HG02798 (cell line): Measurements from ENCODE around the gene GSN.
A peak's percentile ranks its signal among the peaks of the same experiment; 100 is the strongest.

Source experiments
- ATAC-seq: cut with Tn5 transposase; IDR thresholded peaks from one replicate; pipeline ENCODE4 v1.9.1; 2021; ENCODE audit warnings: mild to moderate bottlenecking; ENCODE audit not compliant: unreplicated experiment, poor library complexity

GSN gene

DNA sequence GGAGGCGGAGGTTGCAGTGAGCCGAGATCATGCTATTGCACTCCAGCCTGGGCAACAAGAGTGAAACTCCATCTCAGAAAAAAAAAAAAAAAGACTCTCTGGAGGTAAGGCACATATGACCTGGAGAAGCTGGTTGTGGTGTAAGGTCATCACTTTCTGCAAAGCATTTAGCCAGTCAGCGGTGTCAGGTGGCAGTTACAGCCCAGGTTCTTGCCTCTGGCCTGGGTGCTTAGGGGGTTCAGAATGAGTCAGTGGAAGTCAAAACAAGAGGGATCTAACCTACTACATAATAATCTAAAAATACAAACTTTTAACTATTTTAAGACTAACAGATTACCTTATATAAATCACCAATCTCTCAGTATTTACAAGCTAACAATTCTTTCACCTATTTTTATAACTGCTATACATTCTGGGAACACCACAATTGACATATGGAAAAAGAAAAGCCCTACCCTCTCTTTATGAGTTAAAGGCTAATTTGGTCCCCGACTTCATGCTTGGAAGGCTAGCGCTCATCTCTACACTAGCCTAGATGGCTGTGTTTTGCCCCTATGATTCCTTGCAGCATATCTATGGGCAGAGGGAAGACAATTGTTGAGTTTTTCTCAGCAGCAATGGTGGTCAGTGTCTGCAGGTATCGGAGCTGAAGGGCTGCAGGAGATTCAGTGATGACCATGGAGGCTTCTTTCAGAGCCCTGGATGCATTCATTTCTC, 72.9 kb downstream of the GSN start:
- ATAC-seq, result peak; percentile 80

GRCh38 chr9:121344184-121344583, 76.2 kb downstream of the GSN start:
- ATAC-seq, result no peak

DNA sequence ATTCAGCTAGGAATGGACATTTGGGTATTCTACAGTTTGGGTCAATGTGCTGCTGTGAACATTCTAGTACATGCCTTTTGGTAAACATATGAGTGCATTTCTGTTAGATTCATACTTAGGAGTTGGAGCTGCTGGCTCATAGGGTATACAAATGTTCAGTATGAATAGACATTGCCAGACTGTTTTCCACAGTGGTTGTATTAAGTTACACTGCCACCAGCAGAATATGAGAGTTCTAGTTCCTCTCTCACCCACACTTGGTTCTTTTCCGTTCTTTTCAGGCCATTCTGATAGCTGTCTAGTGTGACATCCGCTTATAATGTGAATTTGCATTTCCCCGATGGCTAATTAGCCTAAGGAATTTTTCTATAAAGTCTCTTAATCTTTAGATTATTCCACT, 77.1 kb downstream of the GSN start:
- no peak for ATAC-seq

GRCh38 chr9:121348221-121348620, 80.3 kb downstream of the GSN start:
- ATAC-seq, result no peak

GRCh38 chr9:121349009-121349408, 81.0 kb downstream of the GSN start:
- ATAC-seq, result no peak

GRCh38 chr9:121350036-121350435, 82.1 kb downstream of the GSN start:
- no peak for ATAC-seq

GRCh38 chr9:121350993-121351561, 83.1 kb downstream of the GSN start:
- no peak for ATAC-seq

GRCh38 chr9:121353241-121354061, 85.5 kb downstream of the GSN start:
- peak; percentile 99 for ATAC-seq

DNA sequence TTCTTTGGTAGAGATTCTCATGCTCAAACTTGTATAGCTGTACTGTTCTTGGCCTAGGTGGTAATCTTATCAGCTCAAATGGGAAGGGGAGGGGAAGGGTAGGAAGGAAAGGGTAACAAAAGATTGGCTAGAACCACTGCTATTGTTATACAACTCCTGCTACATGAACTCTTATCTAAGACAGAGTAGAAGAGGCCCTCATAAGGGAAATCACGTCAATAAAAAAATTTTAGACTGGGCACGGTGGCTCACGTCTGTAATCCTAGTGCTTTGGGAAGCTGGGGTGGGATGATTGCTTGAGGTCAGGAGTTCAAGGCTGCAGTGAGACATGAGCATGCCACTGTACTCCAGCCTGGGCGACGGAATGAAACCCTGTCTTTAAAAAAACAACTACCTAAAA, 86.2 kb downstream of the GSN start:
- peak; percentile 5 for ATAC-seq

GRCh38 chr9:121354762-121355161, 86.8 kb downstream of the GSN start:
- no peak for ATAC-seq

DNA sequence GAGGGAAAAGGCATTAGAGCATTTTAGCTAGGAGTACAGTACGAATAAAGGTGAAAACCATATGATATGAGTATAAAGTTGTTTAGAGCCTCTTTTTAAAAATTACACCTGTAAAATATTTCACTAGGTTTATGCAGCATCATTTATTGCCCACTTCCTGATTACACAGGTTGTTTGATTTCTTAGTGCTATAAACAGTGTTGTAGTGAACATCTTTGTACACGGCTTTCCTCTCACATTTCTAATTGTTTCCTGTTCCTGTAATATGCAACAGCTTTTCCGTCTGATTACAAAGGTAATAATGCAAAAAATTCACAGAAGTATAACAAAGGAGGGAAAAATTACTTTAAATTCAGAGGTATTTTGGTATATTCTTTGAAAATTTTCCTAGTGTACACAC, 89.0 kb downstream of the GSN start:
- no peak for ATAC-seq

DNA sequence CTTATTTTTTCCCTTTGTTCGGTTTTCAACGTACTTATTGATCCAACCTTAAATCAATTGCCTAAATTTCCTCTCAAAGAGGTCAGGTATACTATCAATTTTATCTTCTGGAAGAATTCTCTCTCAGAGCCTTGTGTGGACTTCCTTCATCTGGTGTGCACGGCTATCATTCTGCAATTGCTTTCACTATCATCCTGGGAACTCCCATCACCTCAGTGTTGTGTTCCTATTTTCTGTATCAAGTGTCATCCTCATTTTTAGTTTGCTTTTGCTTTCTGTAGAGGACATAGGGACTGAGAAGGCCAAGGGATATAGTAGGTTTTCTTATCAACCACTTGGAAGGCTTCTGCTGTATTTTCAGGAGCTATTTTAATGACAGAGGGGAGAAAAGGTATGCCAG, 90.8 kb downstream of the GSN start:
- ATAC-seq, result no peak

DNA sequence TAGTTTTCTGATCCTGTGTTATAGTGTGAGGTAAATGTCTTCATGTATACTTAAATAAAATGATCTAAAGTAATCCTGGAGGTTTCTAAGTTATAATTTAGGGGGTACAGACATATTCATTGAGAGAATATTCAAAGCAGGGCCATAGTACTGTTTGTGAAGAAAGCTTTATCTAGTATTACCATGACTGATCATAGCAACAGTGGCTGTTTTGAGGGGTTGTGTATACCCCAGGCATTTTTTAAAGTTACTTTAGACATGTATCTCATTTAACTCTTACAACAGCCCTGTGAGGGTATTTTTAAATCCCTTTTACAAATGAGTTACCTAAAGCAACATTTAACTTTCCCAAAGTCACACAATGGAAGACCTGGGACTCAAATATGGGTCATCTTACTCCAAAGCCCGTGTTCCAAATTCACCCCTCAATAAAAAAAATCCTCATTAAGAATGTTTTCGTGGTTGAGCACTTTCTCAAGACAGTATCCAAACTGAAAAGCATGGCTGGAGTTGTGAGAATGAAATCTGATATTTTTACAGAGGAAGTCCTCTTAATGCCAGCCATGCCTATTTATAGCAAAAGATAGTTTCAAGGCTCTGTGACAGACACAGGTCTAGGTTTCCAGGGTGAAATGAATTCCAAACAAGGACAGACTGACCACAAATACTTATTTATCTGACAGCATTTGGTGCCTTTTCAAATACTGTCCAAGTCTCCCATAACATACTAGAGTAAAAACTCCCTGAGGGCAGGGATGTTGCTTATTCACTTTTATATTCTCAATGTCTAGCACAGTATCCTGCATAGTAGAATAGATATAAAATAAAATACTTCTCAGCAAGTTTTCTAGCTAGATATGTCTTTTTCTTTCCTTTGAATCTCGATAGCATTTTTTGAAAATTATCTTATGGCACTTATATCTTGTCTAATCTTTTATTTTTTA, 91.7 kb downstream of the GSN start:
- ATAC-seq, result no peak

GRCh38 chr9:121360601-121361374, 92.8 kb downstream of the GSN start:
- ATAC-seq, result no peak

- ATAC-seq, result no peak
These were observed 95.1 kb downstream of the GSN start for GRCh38 chr9:121362813-121363621.

- no peak for ATAC-seq
These were observed 95.6 kb downstream of the GSN start for GRCh38 chr9:121363622-121363961.

DNA sequence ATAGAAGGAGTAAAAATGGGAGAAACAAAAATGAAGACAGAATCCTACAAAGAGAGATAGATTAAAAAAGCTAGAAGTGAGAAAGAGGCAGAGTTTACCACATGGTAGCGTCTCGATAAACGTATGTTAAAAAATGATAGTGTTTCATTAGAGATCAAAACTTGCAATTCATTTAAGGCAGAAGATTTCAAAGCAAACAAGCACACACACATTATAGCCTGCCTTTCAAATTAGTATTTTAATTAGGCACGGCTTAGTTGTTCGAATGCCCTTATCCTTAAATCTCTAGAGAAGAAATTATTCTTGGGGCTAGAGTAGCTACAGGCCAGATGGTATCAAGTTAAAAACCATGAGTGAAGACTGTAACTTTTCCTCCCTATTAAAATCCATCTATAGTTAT, 96.1 kb downstream of the GSN start:
- no peak for ATAC-seq

- ATAC-seq, result no peak
These were observed 96.9 kb downstream of the GSN start for GRCh38 chr9:121364886-121365285.

DNA sequence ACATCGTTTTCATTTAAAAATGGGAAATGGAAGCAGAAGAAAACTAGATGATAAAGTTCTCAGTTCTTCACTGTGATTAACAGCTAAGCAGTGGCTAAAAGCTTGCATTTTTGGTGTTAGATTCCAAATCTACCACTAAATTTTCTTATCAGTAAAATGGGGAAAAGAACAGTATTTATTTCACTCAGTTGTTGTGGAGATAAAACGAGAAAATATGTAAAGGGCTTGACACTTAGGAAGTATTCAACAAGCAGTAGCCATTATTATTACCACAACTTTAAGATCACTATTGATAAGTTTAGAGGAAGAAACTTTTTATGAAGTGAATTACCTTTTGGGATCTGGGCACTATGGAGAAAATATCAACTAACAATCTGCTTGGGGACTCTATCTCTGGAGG, 97.6 kb downstream of the GSN start:
- ATAC-seq, result no peak
